Measurements from ENCODE around the gene ARSG.

The ARSG gene

DNA sequence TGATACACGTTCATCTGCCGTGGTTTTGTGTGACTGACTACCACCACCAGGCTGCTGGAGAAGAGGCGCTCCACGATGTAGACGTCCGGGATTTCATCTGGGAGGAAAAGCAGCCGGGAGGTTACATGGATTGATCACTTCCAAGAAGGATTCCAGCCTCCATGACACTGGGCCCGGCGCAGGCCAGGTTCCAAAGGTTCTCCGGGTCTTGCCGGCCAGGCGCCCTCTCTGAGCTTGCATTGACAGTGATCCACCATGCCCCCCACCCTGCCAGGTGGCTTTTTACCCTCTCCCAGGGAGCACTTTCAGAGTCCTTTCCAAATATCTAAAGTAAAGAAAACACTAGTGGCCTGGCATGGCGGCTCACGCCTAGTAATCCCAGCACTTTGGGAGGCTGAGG, 159.5 kb downstream of the ARSG start:
- DNase-seq (ENCODE audit: low read depth in 2 of 2): no peak

- no peak for DNase-seq (ENCODE audit: low read depth in 2 of 2)
Observed at GRCh38 chr17:68451670-68452354, 160.5 kb downstream of the ARSG start.

DNA sequence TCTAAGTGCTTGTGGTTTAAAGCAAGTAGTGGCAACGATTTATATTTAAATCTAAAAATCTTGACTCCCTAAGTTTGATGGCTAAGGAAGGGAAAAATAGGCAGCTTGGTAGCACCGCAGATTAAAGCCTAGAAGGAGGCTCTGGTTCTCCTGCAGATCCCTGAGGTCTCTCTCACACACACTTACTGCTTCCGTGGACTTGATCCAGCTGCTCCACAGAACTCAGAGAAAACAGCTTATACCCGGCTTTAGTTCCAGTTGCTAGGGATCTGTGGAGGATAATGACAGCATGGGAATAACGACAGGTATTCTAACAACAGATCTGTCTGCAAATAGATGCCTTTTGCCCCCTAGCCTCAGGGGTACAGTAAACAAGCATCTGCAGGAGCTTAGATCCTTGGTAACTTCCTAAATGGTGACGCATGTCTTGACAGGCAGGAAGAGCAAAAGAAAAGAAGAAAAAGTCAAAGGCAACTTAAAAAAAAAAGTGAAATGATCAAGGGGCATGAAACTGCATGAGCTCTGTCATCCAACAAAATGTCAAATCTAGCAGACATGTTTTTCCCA, 161.5 kb downstream of the ARSG start:
- no peak for DNase-seq (ENCODE audit: low read depth in 2 of 2)

DNA sequence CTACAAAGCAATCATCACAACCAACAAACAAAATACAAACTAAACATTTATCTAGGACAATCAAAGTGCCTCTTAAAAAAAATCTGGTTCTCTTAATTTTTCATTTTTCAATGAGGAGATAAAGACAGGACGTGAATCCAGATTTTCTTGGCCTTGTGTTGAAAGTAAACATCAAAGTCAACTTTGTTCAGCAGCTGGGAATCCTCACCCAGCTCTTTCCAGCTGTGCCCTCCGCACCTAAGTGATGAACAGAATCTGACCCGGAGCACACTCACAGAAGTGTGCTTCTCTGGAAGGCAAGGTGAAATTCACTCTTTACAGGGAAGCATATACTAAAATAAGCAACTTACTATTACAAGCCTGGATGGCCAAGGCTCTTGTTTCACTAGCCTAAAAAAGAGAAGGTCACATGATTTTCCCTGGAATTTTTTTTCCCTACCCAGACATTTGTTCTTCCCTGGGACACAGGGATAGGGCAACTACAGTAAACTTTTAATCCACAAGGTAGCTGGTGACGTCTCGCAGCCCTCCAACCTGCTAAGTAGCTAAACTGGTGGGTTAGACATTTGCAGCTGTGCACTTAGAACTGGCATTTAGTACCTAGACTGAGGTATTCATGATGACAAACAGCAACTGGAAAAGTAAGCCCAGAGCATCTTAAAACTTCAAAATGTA, 162.8 kb downstream of the ARSG start:
- no peak for DNase-seq (ENCODE audit: low read depth in 2 of 2)

- no peak for DNase-seq (ENCODE audit: low read depth in 2 of 2)
Observed at GRCh38 chr17:68455901-68456338, 164.6 kb downstream of the ARSG start.

GRCh38 chr17:68456339-68457167, 165.3 kb downstream of the ARSG start:
- no peak for DNase-seq (ENCODE audit: low read depth in 2 of 2)

DNA sequence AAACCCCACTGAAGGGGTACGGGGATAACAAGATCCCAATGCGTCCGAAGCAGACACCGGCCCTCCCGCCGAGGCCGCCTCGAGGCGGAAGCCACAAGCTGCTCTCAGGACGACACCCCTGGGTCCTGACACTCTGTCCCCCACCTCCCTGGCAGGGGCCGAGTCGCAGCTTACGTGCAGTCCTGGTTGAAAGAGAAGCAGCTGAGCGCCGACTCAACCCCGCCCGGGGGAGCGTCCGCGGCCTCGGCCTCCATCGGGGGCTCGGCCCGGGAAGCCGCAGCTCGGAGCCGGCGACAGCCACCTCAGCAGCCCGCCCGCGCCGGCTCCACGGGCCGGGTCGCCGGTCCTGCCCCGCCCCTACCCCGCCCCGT, 165.9 kb downstream of the ARSG start, which contains the start of gene WIPI1:
WIPI1 (minus strand) TSS at position 329 of the 371 bp plus-strand sequence; CDS start at position 254, 75 bp downstream.
- no peak for DNase-seq (ENCODE audit: low read depth in 2 of 2)

DNA sequence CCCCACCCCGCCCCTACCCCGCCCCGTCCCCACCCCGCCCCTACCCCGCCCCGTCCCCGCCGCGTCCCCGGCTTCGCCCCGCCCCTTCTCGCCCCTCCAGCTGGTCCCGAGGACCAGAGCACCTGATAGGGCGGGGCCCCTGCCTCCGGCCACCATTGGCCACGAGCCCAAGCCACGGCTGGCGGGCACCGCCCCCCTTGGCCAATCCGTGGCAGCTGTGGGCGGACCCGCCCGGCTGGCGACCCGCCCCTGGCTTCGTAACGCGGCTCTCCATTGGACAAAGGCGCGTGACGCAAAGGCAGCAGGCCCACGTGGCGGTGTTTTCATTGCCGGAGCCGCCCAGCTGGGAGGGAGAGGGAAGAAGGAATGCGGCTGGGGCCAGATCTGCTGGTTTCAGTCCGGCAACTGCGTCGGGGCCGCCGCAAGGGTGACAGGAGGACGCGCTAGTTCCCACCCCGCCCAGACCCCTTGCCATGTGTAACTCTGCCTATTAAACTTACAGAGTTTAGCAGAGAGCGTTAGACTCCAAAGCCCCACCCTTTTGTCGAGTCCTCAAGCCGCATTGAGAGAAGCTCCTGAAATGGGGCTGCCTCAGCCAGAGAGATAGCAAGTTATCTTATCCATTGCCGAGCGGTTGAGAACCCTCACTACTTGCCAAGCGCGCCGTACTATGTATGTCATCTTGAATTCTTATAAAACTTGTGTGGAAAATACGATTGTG, 166.4 kb downstream of the ARSG start:
- DNase-seq (ENCODE audit: low read depth in 2 of 2): peak; percentile 95 to 97

GRCh38 chr17:68458260-68459036, 167.2 kb downstream of the ARSG start:
- no peak for DNase-seq (ENCODE audit: low read depth in 2 of 2)

GRCh38 chr17:68459037-68459639, 167.8 kb downstream of the ARSG start:
- DNase-seq (ENCODE audit: low read depth in 2 of 2): no peak

DNA sequence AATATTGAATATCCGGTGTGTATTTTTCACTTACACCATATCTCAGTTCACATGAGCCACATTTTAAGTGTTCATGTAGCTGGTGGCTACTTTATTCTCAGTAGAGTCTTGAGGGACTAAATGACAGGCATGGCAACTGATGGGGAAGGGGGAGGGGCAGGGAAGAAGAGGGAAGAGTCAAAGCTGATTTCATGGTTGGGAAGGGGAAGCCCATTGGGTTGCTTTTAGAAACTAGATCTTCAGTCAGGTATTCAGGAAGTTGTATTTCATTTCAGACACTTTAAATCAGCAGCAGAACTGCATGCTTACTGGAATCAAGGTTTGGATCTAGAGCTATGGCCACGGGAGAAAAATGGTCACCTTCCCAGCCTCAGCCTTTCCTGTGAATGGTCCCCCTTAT, 168.9 kb downstream of the ARSG start:
- no peak for DNase-seq (ENCODE audit: low read depth in 2 of 2)

- DNase-seq (ENCODE audit: low read depth in 2 of 2): no peak
Observed at GRCh38 chr17:68460715-68461114, 169.4 kb downstream of the ARSG start.

DNA sequence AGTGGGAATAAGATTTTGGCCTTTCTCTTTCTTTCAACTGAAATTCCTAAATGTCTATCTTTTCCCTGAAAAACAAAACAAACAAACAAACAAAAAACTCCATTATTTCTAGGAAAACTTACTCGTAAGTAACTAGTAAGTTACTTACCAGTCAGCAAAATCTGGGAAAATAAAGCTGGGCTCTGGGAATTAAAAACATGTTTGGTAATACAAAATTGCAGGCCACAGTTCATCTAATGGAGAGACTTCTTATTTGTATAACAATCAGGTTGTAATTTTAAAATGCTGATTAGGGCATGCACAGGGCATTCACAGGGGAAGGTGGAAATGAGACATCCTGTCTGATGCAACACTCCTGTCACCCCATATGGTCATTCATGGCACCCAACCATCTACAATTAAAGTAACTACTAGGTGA, 169.8 kb downstream of the ARSG start:
- no peak for DNase-seq (ENCODE audit: low read depth in 2 of 2)

- DNase-seq (ENCODE audit: low read depth in 2 of 2): peak; percentile 17 to 26
Observed at GRCh38 chr17:68461589-68461988, 170.3 kb downstream of the ARSG start.

DNA sequence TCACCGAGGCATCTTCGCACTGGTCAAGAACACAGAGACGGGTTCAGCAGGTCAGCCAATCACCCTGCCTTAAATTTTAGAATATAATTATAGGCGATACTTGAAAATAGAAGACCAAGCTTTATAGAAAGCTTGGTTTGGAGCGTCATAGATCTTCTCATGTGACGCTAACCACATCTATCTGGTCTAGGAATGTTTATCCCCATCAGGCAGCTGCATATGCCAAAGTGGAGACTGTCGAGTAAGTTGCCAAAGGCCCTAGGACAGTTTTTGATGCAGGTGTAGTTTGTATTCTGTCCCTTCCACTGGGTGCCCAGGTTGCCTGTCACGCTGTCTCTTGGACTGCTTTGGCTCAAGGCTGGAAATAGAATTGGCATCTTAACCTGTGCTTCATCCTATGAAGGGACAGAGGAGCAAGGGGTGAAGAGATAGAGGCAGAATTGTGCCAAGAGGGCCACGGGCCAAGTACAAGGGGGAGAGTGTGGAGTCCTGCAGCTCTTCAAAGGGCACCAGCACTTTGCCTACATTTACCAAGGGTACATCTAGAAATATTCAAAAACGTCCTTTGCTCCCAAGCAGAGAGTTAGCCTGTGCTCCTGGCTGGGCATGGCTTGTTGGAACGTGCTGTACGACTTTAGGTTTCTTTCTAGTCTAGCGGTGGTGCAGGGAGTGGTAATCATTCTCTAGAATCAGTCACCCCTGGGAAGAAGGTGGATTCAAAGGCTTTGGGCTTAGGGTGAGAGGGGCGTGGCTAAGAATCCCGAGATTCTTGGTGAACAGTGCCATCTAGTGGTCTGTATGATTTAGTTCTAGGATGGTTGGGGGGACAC, 171.3 kb downstream of the ARSG start:
- peak; percentile 46 to 59 for DNase-seq (ENCODE audit: low read depth in 2 of 2)

DNA sequence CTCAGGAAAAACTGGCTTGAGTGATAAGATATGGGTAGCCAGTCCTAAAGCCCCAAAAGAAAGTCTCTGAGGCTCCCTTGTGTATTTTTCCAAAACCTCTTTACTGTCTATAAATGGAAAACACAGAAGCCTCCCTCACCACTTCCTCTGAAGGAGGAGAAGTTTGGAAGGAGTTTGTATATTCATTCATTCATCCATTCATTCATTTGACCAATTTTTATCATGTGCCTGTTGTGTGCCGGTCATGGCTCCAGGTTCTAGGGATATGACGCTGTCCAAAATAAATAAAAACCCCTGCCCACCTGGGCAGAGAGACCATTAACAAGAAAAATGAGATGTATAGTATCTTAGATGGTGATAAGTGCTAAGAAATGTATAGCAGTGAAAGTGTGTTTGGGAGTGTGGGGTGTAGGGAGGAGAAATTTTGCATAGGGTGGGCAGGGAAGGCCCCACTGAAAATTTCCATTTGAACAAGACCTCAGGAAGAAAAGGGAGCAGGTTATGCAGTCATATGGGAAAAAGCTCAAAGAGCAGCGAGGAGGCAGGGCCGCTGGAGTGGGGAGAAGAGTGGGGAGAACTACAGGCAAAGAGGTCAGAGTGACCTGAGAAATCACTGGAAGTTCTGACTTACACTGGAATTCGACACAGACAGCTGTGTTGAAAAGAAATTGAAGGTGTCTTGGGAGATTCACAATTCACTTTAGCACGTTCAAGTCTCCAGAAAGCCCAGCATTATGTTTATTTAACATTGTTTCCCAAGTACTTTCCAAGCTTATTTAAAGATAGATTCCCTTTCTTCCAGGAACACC, 172.1 kb downstream of the ARSG start:
- DNase-seq (ENCODE audit: low read depth in 2 of 2): no peak

DNA sequence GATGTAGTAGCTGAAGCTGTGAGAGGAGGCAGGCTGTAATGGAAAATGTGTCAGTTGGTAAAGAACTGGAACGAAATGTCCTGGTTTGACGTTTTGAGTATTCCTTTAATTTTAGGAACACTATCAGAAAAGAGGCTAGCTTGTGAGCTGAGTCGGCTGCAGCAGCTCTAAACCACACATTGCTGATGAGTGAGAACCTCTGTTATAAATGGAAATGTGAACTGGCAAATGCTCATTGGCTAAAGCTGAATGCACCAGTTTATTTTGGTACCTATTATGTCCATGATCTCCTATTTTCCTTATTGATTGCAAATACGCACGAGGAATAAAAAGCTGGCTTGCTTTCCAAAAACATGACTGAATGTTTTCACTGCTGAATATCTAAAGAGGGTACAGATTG, 177.0 kb downstream of the ARSG start:
- no peak for DNase-seq (ENCODE audit: low read depth in 2 of 2)

DNA sequence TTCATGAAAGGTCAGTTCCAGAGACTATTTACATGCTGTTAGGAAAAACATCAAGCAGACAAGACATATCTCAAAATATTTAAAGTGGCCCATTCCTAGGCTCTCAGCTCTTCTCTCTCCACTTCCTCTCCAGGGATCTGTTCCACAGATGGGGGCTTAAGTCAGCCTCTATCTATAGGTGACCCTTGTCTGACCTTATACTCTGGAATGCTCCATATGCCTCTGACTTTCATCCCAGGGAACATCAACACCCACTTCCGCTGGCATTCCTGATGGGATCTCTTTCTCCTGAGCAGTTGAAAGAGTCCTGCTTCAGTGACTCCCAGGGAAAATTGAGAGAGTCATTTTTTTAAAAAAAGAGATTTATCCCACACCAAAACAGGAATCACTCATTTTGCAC, 177.5 kb downstream of the ARSG start:
- DNase-seq (ENCODE audit: low read depth in 2 of 2): no peak
